Upper lobe of left lung (tissue), 4 donors: ENCODE data around the gene RNASEH2C.

Experiments
- CTCF ChIP-seq, 6 experiments: fragments of 450-650 bp in 4 of 6; fragments of 200-600 bp in 2 of 6; sonication (generic) in 2 of 6; IDR thresholded peaks; one replicate each; pipeline ENCODE4 v1.5.1; 2016 to 2019; ENCODE audit warnings: antibody characterized with exemption in 6 of 6
- EP300 ChIP-seq, 4 donors: sonication (generic); formaldehyde crosslinking; IDR thresholded peaks; one replicate each; pipeline ENCODE4 v1.5.1; 2017; ENCODE audit warnings: antibody characterized with exemption in 4 of 4, control low read depth in 2 of 4
- POLR2A ChIP-seq, 4 donors: fragments of 450-650 bp; IDR thresholded peaks; one replicate each; pipeline ENCODE4 v1.5.1; 2016 to 2017; ENCODE audit warnings: antibody characterized with exemption in 4 of 4, mild to moderate bottlenecking in 2 of 4

- no peak for TF ChIP-seq EP300 (IDR thresholded peaks at IDR 0.05)
- no peak for TF ChIP-seq CTCF (IDR thresholded peaks at IDR 0.05)
- no peak for TF ChIP-seq POLR2A (IDR thresholded peaks at IDR 0.05)
Observed at GRCh38 chr11:65713212-65713969, 7.2 kb downstream of the RNASEH2C start.
